ENCODE data around the gene KY. TPM values are rescaled to one million over a fixed set of nuclear protein-coding genes. Genes with fewer than 3 reads are reported as not detected.

KY gene
- total and polyA plus RNA-seq, 2 experiments from 2014 or later, result not detected

- no peak for ATAC-seq
- peaks cover 46% of the 10 kb centered on the region for H3K27me3 Mint-ChIP-seq (ENCODE audit: insufficient read depth, low read depth, poor library complexity)
- Histone ChIP-seq H3K79me2 (replicated peaks; ENCODE audit: insufficient read depth) (no peaks in the 10 kb centered on the region), H3K9me2 (ENCODE audit: insufficient read depth) (peaks cover 1% of the 10 kb centered on the region; the same call in 1 of the 2 replicates), H3K4me2 (no peak overlapping the region), H3K27ac (ENCODE audit: low read depth) (no peak overlapping the region), H3K4me1 (ENCODE audit: insufficient read depth) (peaks cover 5% of the 10 kb centered on the region; the same call in 1 of the 2 replicates), H4K20me1 (replicated peaks; ENCODE audit: insufficient read depth) (no peaks in the 10 kb centered on the region; the same call in 1 of the 2 replicates), H3K4me3 (no peak overlapping the region), H3K36me3 (ENCODE audit: insufficient read depth) (no peaks in the 10 kb centered on the region), H3F3A (replicated peaks; ENCODE audit: low read depth) (no peaks in the 10 kb centered on the region), H3K27me3 (ENCODE audit: insufficient read depth) (peaks cover 54% of the 10 kb centered on the region), H2AFZ (no peak overlapping the region)
- no peaks in the 10 kb centered on the region for H3K36me3 Mint-ChIP-seq (ENCODE audit: low read depth)
- H3K27ac Mint-ChIP-seq, result no peak overlapping the region
- H3K4me1 Mint-ChIP-seq, result peaks cover 2% of the 10 kb centered on the region; the same call in 2 of the 3 replicates
- no peak for TF ChIP-seq CREB1 (CRISPR knock-in tag; IDR thresholded peaks at IDR 0.05; ENCODE audit: low read depth)
- TF ChIP-seq EZH2phosphoT487 (IDR thresholded peaks at IDR 0.05; ENCODE audit: unreplicated experiment), result no peak
- no peak for TF ChIP-seq STAT1 (IDR thresholded peaks at IDR 0.05; ENCODE audit: unreplicated experiment)
- DNase-seq (ENCODE audit: low spot score), result no peak
- no peaks in the 10 kb centered on the region for H3K9me3 Mint-ChIP-seq
- no peak overlapping the region for H3K4me3 Mint-ChIP-seq
Observed at GRCh38 chr3:134656211-134656800, 5.5 kb upstream of the KY start.

- Histone ChIP-seq H3F3A (replicated peaks; ENCODE audit: low read depth) (no peaks in the 10 kb centered on the region), H3K27me3 (ENCODE audit: insufficient read depth) (peaks cover 60% of the 10 kb centered on the region), H3K4me1 (ENCODE audit: insufficient read depth) (peaks cover 6% of the 10 kb centered on the region; the same call in 1 of the 2 replicates), H3K36me3 (ENCODE audit: insufficient read depth) (no peaks in the 10 kb centered on the region), H4K20me1 (replicated peaks; ENCODE audit: insufficient read depth) (no peaks in the 10 kb centered on the region; the same call in 1 of the 2 replicates), H3K27ac (ENCODE audit: low read depth) (no peak overlapping the region), H3K4me3 (no peak overlapping the region), H3K79me2 (replicated peaks; ENCODE audit: insufficient read depth) (no peaks in the 10 kb centered on the region), H2AFZ (no peak overlapping the region), H3K4me2 (no peak overlapping the region), H3K9me2 (ENCODE audit: insufficient read depth) (no peaks in the 10 kb centered on the region)
- no peak for ATAC-seq
- Mint-ChIP-seq H3K27ac (no peak overlapping the region), H3K36me3 (ENCODE audit: low read depth) (no peaks in the 10 kb centered on the region), H3K4me1 (peaks cover 4% of the 10 kb centered on the region; the same call in 2 of the 3 replicates), H3K9me3 (no peaks in the 10 kb centered on the region), H3K27me3 (ENCODE audit: insufficient read depth, low read depth, poor library complexity) (peaks cover 52% of the 10 kb centered on the region), H3K4me3 (no peak overlapping the region)
- no peak for DNase-seq (ENCODE audit: low spot score)
- TF ChIP-seq JUNB (IDR thresholded peaks at IDR 0.05; ENCODE audit: unreplicated experiment) (no peak), ETS1 (IDR thresholded peaks at IDR 0.05) (no peak), REST (IDR thresholded peaks at IDR 0.05; ENCODE audit: unreplicated experiment) (no peak), ZNF462 (CRISPR knock-in tag; IDR thresholded peaks at IDR 0.05) (no peak), EZH2 (IDR thresholded peaks at IDR 0.05; ENCODE audit: low read depth, unreplicated experiment) (no peak), ZNF331 (CRISPR knock-in tag; IDR thresholded peaks at IDR 0.05; ENCODE audit: low read depth) (no peak)
Observed at GRCh38 chr3:134655706-134656105, 4.9 kb upstream of the KY start.

All from GM23338 (cell line).